Measurements from ENCODE around the gene EVA1A.

EVA1A gene

GRCh38 chr2:75589391-75590105, 28.8 kb upstream of the EVA1A start:
- no peak for DNase-seq (ENCODE audit: low spot score)

GRCh38 chr2:75587954-75588587, 27.3 kb upstream of the EVA1A start:
- peak; percentile 64 for DNase-seq (ENCODE audit: low spot score)

DNA sequence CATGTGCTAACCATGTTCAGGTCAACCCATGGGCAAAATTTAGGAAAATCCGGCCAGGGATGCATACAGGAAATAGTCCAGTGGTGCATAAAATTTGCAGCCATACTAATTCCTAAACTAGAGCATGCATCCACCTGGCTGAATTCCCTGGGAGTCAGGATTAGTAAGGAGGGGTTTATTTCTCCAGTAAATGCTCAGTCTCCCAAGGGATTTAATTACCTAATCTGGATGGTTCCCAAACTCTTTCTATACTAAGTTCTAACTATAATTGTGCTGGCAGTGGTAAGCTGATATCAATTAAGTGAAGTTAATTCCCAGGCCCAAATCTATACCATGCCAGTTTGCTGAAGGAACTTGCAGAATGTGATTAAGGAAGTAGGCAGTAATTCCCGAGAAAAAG, 26.2 kb upstream of the EVA1A start:
- DNase-seq (ENCODE audit: low spot score): no peak

DNA sequence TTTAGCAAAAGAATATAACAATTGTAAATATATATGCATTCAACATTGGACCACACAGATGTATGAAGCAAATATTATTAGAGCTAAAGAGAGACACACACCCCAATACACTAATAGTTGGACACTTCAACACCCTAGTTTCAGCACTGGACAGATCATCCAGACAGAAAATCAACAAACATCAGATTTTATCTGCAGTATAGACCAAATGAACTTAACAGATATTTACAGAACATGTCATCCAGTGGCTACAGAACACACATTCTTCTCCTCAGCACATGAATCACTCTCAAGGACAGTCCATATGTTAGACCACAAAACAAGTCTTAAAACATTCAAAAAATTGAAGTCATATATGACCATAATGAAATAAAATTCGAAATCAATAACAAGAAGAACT, 22.1 kb upstream of the EVA1A start:
- no peak for DNase-seq (ENCODE audit: low spot score)

GRCh38 chr2:75580606-75581005, 19.9 kb upstream of the EVA1A start:
- DNase-seq (ENCODE audit: low spot score): no peak

GRCh38 chr2:75580156-75580555, 19.4 kb upstream of the EVA1A start:
- no peak for DNase-seq (ENCODE audit: low spot score)

DNA sequence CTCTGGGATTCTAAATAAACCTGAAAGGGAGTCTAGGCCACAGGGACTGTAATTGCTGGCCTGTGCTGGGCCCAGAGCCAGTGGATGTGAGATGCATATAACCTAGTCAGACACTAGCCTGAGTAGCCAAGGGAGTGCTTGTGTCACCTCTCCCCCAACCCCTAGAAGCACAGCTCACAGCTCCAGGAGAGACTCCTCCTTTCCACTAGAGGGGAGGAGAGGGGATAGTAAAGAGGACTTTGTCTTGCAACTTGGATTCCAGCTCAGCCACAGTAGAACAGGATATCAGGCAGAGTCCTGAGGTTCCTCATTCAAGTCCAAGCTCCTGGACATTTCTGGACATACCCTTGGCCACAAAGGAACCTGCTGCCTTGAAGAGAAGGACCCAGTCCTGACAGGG, 18.4 kb upstream of the EVA1A start:
- no peak for DNase-seq (ENCODE audit: low spot score)

DNA sequence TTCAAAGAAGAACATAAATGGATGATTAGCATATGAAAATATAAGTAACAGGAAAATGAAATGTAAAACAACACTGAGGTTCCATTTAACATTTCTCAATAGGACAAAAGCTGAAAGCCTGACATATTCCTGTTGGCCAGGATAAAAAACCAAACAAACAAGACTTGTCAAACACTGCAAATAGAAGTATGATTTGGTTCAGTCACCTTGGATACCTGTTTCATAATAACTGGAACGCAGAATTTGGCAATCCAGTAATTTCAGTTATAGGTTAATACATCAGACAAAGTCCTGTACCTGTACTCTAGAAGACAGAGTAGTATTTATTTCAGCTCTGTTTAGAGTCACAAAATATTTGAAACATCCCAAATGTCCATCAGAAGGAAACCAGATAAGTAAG, 16.5 kb upstream of the EVA1A start:
- DNase-seq (ENCODE audit: low spot score): no peak

GRCh38 chr2:75574106-75574505, 13.4 kb upstream of the EVA1A start:
- DNase-seq (ENCODE audit: low spot score): no peak

- no peak for DNase-seq (ENCODE audit: low spot score)
Measured at GRCh38 chr2:75573145-75573878, 12.6 kb upstream of the EVA1A start.

DNA sequence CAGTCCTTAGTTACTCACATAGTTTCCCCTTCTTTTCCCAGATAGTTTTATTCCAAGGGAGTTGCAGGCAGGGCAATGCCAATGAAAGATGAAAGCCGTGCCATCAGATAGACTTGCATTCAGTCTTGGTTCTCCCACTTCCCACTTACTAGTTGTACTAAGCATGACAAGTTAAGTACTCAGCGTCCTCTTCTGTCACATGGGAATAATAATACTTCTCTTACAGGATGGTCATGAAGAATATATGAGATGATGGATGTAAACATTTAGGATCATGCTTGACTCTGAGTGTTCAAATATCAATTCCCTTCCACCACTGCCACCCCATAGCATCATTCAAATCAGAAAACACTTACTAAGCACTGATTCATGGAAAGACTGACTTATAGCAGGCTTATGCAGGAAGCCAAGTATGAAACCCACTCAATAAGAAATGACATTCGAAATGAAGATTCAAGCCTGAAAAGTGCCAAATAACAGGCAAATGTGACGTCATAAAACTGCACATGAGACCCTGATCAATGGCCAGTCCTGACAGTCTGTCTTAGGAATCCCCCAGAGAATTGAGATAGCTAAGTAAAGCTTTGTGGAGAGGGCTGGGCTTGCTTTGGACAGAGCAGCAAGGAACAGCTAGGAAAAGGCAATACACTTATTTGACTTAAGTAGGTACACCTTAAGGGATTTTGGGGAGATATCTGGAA, 11.1 kb upstream of the EVA1A start:
- no peak for DNase-seq (ENCODE audit: low spot score)

DNA sequence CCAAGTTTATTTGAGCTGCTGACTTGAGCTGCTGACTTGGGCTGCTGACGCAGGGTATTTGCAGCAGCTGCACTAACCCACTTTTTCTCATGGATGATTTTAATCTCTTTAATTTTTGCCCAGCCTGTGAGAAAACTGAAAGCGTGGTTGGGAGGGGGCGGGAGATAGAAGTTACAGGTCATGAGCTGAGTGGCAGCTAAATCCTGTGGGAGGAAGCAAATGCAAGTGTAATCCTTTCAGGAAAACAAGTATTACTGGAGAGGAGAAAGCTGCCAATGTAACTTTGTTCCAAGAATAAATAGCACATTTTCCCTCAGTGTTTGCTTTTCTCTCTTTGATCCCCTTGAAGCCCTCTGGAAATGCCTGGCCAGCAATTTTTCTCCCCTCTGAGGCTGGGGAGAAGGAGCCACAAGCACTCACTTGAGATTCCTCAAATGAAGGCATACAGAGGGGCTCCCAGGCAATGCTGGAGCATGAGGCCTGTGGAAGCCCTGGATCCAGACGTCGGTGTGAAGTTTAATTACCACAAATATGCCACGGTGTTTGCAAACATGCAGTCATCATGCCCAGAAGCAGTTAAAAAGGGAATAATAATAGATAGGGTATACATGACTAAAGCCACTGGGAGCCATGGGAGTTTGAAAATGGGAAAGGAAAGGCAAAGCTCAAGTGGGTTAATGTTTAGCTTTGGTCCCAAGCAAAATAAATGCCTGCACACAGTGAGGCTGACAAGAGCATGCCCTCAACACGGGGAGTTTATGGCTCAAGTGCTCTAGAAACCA, 10.4 kb upstream of the EVA1A start:
- DNase-seq (ENCODE audit: low spot score): peak; percentile 19

DNA sequence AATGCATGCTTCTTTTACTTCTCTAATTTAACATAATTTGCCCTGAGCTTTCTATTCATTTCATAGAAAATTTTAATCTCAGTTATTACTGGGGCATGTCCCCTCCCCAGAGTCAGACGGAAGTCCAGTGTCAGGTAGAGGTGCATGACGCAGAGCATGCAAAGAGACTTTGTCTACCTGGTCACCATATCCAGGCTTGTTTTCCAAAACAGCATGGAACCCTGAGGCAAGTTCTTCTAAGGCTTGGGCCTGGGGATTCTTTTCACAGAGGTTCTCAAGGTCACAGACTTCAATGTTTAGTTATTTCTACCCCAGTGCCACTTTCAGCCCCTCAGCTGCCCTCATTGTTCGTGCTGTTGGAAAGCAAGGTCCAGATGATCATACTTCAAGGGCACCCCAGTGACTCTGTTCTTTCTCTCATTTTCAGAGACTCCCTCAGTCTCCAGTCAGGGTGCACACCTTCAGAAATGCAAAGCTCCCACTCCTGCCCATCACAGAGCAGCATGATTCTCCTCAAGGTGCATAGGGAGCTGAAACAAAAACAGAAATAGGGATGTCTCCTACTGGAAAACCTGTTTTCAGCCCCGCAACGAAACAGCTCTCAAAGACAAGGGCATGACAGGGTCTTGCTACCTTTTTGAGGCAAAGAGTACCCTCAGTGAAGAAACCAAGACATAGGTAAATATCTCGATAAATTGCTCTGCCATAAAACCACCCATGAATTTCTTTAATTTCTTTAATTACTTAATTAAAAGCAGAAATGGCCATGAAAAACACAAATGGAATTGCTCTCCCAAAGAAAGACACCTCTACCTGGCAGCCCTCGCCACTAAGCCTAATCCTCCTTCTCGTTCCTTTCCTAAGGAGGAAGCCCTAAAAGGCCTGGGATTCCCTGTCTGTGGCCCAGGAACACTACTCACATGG, 9.5 kb upstream of the EVA1A start:
- no peak for DNase-seq (ENCODE audit: low spot score)

GRCh38 chr2:75569546-75569945, 8.8 kb upstream of the EVA1A start:
- DNase-seq (ENCODE audit: low spot score): no peak

DNA sequence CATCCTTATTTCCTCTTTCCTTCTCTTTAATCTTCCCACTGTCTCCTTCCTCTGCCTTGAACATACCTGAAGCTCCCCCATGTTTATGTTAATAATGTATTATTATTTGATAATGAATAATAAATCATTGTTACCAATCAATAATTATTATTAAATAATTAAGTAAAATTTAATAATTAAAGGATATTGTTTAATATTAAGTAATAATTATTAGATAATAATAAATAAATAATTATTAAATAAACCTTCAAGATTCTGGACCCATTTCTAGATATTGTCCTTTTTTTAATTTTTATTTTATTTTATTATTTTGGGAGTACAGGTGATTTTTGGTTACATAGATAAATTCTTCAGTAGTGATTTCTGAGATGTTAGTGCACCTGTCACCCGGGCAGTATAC, 7.4 kb upstream of the EVA1A start:
- DNase-seq (ENCODE audit: low spot score): no peak

- peak; percentile 66 for DNase-seq (ENCODE audit: low spot score)
Measured at GRCh38 chr2:75565472-75566462, 5.0 kb upstream of the EVA1A start.

DNA sequence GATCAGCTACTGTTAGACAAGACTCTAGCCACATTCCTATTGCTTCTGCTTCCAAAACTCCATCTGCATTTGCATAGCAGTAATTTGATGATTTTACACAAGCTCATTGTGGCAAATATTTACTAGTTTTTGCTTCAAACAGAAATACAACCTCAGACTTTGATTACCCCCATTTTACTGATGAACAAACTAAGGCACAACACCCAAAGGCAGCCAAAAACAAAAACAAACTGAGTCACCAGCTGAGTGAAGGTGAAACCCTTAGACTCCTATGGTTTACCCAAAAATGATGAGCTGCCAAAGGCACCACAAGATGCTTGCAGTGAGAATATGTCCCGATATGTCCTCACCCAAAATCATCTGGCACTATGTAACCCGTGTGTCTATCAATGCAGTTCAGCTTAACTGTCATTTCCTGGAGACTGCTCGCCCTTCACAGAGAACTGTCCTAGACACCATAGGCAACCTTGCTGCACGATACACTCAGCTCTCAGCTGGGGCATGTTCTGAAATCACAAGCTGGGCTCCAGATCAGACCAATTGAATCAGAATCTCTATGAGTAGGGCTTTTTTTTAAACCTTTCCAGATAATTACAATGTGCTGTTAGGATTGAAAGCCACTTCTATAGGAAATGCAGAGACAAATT, 4.1 kb upstream of the EVA1A start:
- DNase-seq (ENCODE audit: low spot score): no peak

DNA sequence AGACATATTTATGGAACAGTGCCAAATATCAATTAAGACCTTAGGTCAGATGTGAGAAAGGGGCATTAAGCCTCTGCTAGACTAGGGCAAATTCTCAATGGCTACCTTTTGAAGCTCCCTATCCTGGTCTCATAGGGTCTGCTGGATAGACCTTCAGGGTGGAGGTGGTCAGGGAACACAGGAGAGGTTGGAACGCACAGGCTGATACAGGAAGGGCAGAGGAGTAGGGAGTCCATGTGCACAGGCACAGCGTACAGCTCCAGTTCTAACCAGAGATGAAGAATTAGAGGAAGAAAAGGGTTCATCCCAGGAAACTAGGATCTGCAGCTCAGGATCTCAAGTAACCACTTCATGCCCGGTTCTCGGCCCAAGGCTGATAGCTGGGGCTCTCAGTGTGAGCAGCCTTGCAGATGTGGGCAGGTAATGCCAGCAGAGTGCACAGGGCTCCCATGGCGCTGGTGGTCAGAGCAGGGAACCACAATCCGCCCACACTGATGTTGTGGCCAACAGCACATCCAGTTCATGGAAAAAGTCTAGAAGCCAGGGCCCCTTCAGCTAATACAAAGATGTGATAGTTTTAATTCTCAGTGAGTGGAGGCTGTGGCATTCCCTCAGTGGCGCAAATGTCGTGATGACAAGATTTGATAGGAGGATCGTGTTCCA, 3.4 kb upstream of the EVA1A start:
- no peak for DNase-seq (ENCODE audit: low spot score)
